Natural killer cell (primary cell): Measurements from ENCODE around the gene NMNAT2. TPM values are rescaled to one million over a fixed set of nuclear protein-coding genes. Genes with fewer than 3 reads are reported as not detected.

Source experiments
- ATAC-seq, 3 donors: fragments of 150-1000 bp in 2 of 3; fragments of 200-7000 bp in 1 of 3; cut with Tn5 transposase; 1 replicate in 1 of 3; 2 replicates in 2 of 3; pipeline ENCODE4 v1.10.0; 2021; ENCODE audit warnings: mild to moderate bottlenecking in 2 of 3, moderate library complexity in 2 of 3
- DNase-seq, 2 donors: peaks; one replicate each; pipeline versions ENCODE4 v3.0.0 to v3.0.0-alpha.2; 2013 to 2021; ENCODE audit warnings: mixed read lengths in 1 of 2
- H3K27ac ChIP-seq: one replicate; pipeline ENCODE4 v1.5.1; 2013; ENCODE audit warnings: mild to moderate bottlenecking, low read length
- H3K27me3 ChIP-seq: one replicate; pipeline ENCODE4 v1.6.1; 2013; ENCODE audit warnings: low read length; ENCODE audit not compliant: control insufficient read depth, insufficient read depth
- H3K36me3 ChIP-seq: one replicate; pipeline ENCODE4 v1.6.1; 2013; ENCODE audit warnings: low read length; ENCODE audit not compliant: control insufficient read depth, insufficient read depth
- H3K4me1 ChIP-seq: one replicate; pipeline ENCODE4 v1.6.1; 2013; ENCODE audit warnings: low read length; ENCODE audit not compliant: control insufficient read depth, insufficient read depth
- H3K4me3 ChIP-seq: one replicate; pipeline ENCODE4 v1.5.1; 2013; ENCODE audit warnings: low read length
- H3K9me3 ChIP-seq: one replicate; pipeline ENCODE4 v1.6.1; 2013; ENCODE audit warnings: low read length; ENCODE audit not compliant: control insufficient read depth, insufficient read depth
- H3K27ac Mint-ChIP-seq, 2 donors: one replicate each; pipeline ENCODE4 v1.8.0; 2022; ENCODE audit warnings: mild to moderate bottlenecking in 2 of 2, mixed read lengths in 2 of 2, moderate library complexity in 1 of 2
- H3K27me3 Mint-ChIP-seq, 2 donors: one replicate each; pipeline ENCODE4 v1.8.0; 2022; ENCODE audit warnings: low read depth in 2 of 2, mixed read lengths in 2 of 2
- H3K36me3 Mint-ChIP-seq: one replicate; pipeline ENCODE4 v1.8.0; 2022; ENCODE audit warnings: mixed read lengths
- H3K4me1 Mint-ChIP-seq, 2 donors: one replicate each; pipeline ENCODE4 v1.8.0; 2022; ENCODE audit warnings: mixed read lengths in 2 of 2
- H3K4me3 Mint-ChIP-seq: one replicate; pipeline ENCODE4 v1.8.0; 2022; ENCODE audit warnings: mild to moderate bottlenecking, moderate library complexity, mixed read lengths
- H3K9me3 Mint-ChIP-seq, 2 donors: one replicate each; pipeline ENCODE4 v1.8.0; 2022; ENCODE audit warnings: mixed read lengths in 2 of 2
- WGBS: methylation state at CpG from one replicate; pipeline ENCODE4 v1.1.7; 2013; ENCODE audit warnings: missing lambda C conversion rate; ENCODE audit not compliant: insufficient coverage; 5-methylcytosine and 5-hydroxymethylcytosine counted together
- intact Hi-C: fragments of 100-400 bp; cut with micrococcal nuclease; formaldehyde crosslinking; loops from one replicate; pipeline ENCODE4 v1.14.2; 2022
- total RNA-seq, 4 donors: library from RNA; stranded (reverse); fragments of 120-200 nt in 1 of 4; gene quantifications; one replicate each; pipeline versions ENCODE4 v1.2.3 to v1.2.4, GENCODE V29; 2013 to 2022
- TF ChIP-seq, protein P1 (sequence below): fragments of 200-600 bp; IDR thresholded peaks from one replicate; pipeline ENCODE4 v1.8.0; 2022; ENCODE audit warnings: antibody characterized with exemption

NMNAT2 gene
- total RNA-seq, 3 donors from 2014 or later (not counting 1 experiment from before 2014, with no cell fraction given) = not detected

DNA sequence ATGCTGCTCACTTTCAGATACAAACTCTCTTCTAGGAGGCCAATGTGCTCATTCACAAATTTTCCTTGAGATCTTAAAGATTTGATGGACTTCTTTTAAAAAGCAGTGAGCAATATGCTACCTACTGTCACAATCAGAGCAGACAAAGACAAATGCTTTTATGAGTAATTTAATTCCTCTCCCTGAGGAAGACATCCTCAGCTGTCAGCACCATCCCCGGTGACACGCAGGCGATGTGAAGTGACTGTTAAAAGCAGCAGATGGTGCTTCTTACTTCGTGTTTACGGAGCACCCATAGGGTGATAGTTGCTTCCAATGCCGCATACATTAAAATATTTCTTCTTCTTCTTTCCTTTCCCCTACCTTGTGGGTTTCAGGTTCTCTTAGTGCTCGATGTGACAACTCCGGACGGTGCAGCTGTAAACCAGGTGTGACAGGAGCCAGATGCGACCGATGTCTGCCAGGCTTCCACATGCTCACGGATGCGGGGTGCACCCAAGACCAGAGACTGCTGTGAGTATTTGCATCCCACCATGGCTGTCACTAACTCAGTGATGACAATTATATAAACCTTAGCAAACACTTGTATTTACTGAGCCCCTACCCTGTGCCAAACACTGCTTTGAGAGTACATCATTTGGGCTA, 203.0 kb downstream of the NMNAT2 start:
- Histone ChIP-seq H3K9me3 (no peaks in the 10 kb centered on the region), H3K4me1 (peaks cover 3% of the 10 kb centered on the region), H3K27ac (no peak overlapping the region), H3K36me3 (no peaks in the 10 kb centered on the region), H3K4me3 (no peak overlapping the region), H3K27me3 (peaks cover 3% of the 10 kb centered on the region)
- Mint-ChIP-seq H3K9me3 (no peaks in the 10 kb centered on the region), H3K27me3 (peaks cover 15 to 24% of the 10 kb centered on the region in 2 donors), H3K27ac (no peak overlapping the region), H3K4me1 (no peaks in the 10 kb centered on the region), H3K4me3 (no peak overlapping the region), H3K36me3 (no peaks in the 10 kb centered on the region)
- intact Hi-C loops = no loop called here
- DNase-seq (no peak), ATAC-seq (no peak)
- 78% methylated on average over 13 of the region's 13 CpGs for WGBS
- TF ChIP-seq, protein P1, sequence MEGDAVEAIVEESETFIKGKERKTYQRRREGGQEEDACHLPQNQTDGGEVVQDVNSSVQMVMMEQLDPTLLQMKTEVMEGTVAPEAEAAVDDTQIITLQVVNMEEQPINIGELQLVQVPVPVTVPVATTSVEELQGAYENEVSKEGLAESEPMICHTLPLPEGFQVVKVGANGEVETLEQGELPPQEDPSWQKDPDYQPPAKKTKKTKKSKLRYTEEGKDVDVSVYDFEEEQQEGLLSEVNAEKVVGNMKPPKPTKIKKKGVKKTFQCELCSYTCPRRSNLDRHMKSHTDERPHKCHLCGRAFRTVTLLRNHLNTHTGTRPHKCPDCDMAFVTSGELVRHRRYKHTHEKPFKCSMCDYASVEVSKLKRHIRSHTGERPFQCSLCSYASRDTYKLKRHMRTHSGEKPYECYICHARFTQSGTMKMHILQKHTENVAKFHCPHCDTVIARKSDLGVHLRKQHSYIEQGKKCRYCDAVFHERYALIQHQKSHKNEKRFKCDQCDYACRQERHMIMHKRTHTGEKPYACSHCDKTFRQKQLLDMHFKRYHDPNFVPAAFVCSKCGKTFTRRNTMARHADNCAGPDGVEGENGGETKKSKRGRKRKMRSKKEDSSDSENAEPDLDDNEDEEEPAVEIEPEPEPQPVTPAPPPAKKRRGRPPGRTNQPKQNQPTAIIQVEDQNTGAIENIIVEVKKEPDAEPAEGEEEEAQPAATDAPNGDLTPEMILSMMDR = no peak

DNA sequence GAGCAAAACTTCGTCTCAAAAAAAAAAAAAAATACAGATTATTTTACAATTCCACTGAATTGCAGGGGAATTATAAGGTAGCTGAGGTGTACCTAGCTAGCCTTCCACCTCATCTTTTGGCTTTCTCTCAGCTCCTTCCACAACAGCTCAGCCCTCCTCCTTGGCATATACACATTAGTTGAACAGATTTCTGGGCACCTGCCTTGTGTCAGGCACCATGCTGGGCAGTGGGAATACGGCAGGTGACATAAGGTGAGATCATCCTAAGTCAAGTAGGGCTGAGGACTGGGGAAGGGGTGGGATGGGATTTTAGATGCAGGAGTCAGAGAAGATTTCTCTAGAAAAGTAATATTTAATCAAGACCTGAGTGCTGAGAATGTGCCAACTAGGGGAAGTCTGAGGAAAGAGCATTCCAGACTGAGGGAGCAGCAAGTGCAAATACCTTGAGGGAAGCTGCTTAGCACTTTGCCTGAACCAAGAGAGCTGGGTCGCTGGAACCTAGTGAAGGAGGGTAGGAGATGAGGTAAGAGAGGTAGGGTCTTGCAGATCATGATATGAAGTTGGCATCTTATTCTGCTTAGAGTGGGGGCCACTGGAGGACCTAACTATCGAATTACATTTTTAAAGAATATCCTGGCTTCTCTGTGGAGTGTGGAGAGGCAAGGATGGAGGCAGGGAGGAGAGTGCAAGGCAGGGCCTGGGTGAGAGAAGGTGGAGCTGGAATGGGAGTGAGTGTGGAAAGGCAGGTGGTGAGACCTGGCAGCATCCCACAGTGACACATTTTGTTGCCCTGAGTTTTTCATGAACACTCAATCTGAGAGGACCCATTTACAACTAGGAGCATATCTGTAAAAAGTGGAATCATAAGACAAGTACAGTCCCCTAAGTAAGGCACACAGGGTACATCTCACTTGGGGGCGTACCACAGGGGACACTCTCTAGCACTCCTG, 203.9 kb downstream of the NMNAT2 start:
- H3K9me3 Mint-ChIP-seq = no peaks in the 10 kb centered on the region
- H3K27me3 Mint-ChIP-seq = peaks cover 12 to 24% of the 10 kb centered on the region in 2 donors
- H3K36me3 ChIP-seq = no peaks in the 10 kb centered on the region
- intact Hi-C loops = no loop called here
- no peaks in the 10 kb centered on the region for H3K9me3 ChIP-seq
- peaks cover 3% of the 10 kb centered on the region for H3K27me3 ChIP-seq
- ATAC-seq (no peak), DNase-seq (no peak)
- H3K4me3 ChIP-seq = no peak overlapping the region
- no peak overlapping the region for H3K4me3 Mint-ChIP-seq
- peaks cover 3% of the 10 kb centered on the region for H3K4me1 ChIP-seq
- TF ChIP-seq, protein P1 = no peak
- H3K36me3 Mint-ChIP-seq = no peaks in the 10 kb centered on the region
- H3K27ac ChIP-seq = no peak overlapping the region
- 90% methylated on average over 4 of the region's 5 CpGs for WGBS
- H3K4me1 Mint-ChIP-seq = no peaks in the 10 kb centered on the region
- H3K27ac Mint-ChIP-seq = no peak overlapping the region

DNA sequence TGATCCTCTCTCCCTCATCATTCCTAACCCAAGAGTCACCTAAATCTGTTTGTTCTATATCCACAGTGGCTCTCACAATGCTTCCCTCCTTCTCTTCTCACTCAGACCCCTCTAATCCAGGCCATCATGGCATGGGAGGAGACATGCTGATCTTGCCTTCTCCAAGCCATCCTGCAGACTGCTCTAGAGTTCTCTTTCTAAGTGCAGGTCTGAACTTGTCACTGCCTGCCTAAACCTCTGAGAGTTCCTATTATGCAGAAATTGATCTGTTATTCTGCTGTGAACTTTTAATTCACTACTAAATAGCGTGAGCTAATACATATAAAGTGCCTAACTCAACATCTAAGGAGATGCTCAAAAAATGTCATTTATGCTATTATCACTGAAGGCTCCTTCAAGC, 205.3 kb downstream of the NMNAT2 start:
- WGBS = no CpG with 5 or more reads among the region's 1 CpG
- ATAC-seq = no peak
- H3K27me3 Mint-ChIP-seq = peaks cover 12 to 24% of the 10 kb centered on the region in 2 donors

More for the DNA sequence above, 205.3 kb downstream of the NMNAT2 start:
- H3K36me3 Mint-ChIP-seq = no peaks in the 10 kb centered on the region
- Histone ChIP-seq H3K27ac (no peak overlapping the region), H3K9me3 (no peaks in the 10 kb centered on the region), H3K36me3 (no peaks in the 10 kb centered on the region), H3K4me1 (no peaks in the 10 kb centered on the region), H3K27me3 (peaks cover 3% of the 10 kb centered on the region), H3K4me3 (no peak overlapping the region)
- TF ChIP-seq, protein P1 = no peak
- intact Hi-C loops = no loop called here
- H3K4me3 Mint-ChIP-seq = no peak overlapping the region
- DNase-seq = no peak
- no peaks in the 10 kb centered on the region for H3K4me1 Mint-ChIP-seq
- no peak overlapping the region for H3K27ac Mint-ChIP-seq
- H3K9me3 Mint-ChIP-seq = no peaks in the 10 kb centered on the region
